Activated naive CD4-positive, alpha-beta T cell treated with anti-CD3 and anti-CD28 coated beads, Interleukin-2, amount 50 U/mL, for 16 hours (primary cell): ENCODE data around the gene GRM3.

Experiments
- DNase-seq: peaks from one replicate; pipeline ENCODE4 v3.0.0-alpha.2; 2020

The GRM3 gene

GRCh38 chr7:86908948-86909347, 265.2 kb downstream of the GRM3 start:
- DNase-seq, result no peak

GRCh38 chr7:86911659-86912058, 267.9 kb downstream of the GRM3 start:
- no peak for DNase-seq

GRCh38 chr7:86913709-86914108, 270.0 kb downstream of the GRM3 start:
- DNase-seq, result no peak
